ENCODE results near the gene ACAP2.
A peak's percentile ranks its signal among the peaks of the same experiment; 100 is the strongest.

The ACAP2 gene

GRCh38 chr3:195282961-195283360, 159.9 kb downstream of the ACAP2 start:
- DNase-seq, result no peak

DNA sequence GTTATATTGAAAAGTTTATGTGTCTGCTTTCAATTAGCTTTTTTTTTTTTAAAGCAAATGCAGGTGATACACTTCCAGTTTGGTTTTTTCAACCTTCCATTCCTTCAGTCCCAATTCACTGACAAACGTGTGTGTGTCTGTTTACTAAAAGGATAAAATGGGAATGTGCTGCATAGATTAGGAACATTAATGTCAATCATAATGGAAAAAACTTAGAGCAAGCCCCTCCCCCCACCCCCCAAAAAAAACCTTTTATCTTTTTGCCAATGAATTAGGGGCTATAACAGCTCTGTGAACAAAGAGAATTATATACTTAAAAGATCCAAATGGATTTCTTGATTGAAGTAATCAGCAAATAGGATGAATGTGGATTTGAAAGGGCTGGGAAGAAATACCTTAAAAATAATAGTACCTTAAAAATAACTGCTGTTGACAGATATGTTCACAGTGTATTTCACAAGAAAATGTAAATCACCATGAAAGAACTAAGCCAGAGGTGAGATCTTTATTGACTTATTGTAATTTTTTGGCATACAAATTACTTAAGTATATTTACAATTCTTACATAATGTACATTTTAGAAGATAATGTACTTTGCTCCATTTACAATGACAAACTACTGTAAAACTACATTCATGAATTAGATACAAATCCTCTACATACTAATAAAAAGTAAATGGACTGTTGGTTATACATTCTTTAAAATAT, 168.4 kb downstream of the ACAP2 start:
- DNase-seq, result no peak

GRCh38 chr3:195271410-195272243, 171.2 kb downstream of the ACAP2 start:
- DNase-seq, result peak; percentile 80

GRCh38 chr3:195270817-195271409, 171.9 kb downstream of the ACAP2 start, which contains the start of gene XXYLT1:
Gene XXYLT1, minus strand, starts transcription at chr3:195271159. Its CDS starts 101 bp downstream, at chr3:195271058.
- peak; percentile 80 for DNase-seq

DNA sequence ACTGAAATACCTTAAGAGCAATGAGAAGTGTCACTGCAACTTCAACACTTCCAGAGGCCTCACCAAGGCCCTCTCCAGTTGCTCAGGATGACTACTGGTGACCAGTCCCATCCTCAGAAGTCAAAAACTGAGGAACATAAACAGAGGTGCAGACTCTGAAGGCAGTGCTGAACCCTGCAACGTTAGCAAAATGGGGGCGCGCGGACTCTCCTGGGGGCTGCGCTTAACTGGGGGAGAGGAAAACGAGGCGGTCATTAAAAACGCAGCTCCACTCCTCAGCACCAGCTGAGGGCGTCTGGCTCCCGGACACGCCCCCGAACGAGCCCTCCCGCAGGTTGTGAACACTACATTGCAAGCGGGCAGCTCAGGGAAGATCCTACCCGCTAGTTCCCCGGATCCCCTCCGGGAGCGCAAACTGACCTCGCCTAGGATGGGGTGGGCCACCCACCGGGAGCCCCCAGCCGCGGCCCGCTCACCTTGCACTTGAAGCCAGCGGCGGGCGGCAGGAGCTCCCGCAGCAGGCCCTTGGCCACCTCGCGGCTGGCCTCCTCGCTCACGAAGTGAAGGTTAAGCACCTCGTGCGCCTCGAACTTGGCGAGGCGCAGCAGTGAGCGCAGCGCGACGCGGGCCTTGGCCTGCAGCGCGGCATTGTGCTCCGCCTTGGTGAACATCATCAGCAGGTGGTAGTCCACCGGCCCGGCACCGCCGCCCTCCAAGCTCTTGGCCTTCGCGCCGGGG, 172.6 kb downstream of the ACAP2 start:
- peak; percentile 21 for DNase-seq

- no peak for DNase-seq
Observed at GRCh38 chr3:195269375-195270078, 173.3 kb downstream of the ACAP2 start.

GRCh38 chr3:195268576-195269309, 174.1 kb downstream of the ACAP2 start:
- DNase-seq, result no peak

DNA sequence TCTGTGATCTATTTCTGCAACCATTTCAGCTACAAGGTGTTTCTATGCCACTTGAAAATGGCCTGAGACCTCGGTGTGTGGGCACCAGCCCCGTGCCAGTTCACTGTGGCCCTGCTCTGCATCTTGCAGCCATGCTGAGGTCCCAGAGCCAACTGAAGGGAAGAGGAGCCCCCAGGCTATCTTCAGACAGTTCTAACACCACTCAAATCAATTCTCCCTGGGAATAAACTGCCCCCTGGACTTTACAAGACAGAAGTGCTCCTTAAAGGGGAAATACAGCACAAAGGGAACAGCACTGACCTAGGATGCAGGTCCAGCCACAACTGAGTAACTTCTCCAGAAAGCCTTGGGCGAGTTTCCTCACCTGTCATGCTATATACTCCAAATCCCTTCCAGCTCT, 175.7 kb downstream of the ACAP2 start:
- DNase-seq, result no peak

DNA sequence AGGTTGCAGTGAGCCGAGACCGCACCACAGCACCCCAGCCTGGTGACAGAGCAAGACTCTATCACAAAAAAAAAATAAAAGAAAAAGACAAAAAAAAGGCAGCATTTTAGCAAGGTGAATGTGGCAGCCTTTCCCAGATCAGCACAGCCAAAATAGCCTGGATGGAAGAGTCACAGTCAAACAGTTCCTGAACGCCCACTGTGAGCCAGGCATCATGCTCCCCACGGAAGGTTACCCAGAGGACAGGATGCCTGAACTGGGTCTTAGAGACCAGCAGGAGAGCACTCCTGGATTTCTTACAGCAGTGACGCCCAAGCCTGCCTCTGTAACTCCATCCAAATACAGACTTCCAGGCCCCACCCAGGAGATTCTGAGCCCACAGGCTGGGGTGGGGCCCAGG, 176.4 kb downstream of the ACAP2 start:
- no peak for DNase-seq

- no peak for DNase-seq
Observed at GRCh38 chr3:195265363-195265976, 177.3 kb downstream of the ACAP2 start.

GRCh38 chr3:195263925-195264600, 178.8 kb downstream of the ACAP2 start:
- DNase-seq, result no peak

DNA sequence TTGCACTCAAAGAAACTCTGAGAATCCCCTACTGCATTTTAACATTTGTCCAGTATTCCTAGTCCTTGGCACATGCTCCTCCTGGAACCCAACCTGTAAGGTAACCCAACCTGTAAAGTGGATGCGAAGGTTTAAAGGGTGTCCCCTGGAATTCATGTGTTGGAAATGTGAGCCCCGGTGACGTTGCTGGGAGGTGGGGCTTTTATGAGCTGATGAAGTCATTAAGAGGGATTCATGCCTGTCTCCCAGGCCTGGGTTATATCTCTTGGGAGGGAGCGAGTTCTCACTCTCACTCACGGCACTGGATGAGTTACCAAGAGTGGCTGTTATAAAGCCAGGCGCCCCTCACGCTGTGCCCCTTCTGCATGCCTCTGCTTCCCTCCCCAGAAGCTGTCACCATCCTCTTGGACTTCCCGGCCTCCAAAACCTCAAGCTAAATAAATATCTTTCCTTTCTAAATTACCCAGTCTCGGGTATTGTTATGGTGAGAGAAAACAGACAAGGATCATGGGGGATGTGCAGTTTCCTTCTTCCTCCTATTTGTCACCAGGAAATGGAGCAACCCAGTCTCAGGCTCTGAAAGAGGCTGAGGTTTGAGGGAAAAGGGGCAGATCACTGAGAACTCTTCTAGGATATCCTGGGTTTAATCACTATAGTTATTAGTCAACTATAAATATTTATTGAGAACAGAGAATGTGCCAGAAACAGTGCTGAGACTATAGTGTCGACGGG, 179.5 kb downstream of the ACAP2 start:
- no peak for DNase-seq

DNA sequence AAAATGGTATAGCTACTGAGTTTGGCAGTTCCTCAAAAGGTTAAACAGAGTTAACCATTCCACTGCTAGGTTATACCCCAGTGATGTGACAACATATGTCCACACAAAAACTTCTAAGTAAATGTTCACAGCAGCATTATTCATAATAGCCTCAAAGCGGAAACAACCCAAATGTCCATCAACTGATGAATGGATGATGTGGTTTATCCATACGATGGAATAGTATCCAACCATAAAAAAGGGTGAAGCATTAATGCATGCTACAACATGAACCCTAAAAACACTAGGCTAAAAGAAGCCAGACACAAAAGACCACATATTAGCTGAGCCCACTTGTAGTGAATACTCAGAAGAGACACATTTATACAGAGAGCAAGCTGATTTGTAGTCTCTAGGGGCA, 180.9 kb downstream of the ACAP2 start:
- DNase-seq, result no peak

DNA sequence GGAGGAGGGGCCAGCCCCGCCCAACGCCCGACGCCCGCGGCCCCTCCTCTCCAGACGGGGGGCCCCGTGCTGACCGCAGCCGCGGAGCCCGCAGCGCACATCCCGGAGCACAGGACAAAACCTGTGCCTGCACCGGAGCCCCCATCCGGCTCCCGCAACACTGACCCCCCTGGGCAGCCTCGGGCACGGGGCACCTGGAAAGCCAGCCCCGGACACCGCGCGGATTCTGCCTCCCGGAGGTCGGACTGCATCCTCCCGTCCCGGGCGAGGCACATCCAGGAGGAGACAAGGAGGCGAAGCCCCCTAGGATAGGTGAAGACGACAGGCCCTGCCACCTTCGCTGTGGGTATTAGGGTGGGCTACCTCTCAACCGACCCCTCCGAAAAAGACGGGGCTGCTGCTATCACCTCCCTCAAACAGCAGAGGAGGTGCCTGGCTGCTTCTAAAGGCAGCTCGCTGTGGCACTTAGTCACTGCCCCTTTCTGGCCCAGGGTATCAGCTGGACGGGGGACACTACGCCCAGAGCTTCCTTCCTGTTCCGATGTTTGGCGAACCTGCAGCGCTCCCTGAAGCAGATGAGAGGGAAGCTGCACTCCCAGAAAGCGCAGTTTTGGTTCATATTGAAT, 182.4 kb downstream of the ACAP2 start:
- DNase-seq, result no peak

GRCh38 chr3:195259475-195260279, 183.1 kb downstream of the ACAP2 start:
- peak; percentile 75 for DNase-seq

DNA sequence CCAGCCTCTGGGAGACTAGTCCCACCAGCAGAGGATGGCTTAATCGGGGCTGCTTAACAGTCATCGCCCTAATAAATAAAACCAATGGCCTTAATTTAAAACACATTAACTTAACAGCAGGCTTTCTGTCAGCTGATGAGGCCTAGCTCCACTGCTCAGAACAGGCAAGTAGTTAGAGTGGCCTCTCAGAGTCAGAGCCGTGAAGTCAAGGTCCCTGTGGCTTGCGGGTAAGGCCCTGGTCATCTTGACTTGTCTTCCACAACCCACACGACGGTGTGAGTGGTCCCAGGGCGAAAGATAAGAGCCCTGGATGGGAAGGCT, 183.7 kb downstream of the ACAP2 start:
- DNase-seq, result no peak

DNA sequence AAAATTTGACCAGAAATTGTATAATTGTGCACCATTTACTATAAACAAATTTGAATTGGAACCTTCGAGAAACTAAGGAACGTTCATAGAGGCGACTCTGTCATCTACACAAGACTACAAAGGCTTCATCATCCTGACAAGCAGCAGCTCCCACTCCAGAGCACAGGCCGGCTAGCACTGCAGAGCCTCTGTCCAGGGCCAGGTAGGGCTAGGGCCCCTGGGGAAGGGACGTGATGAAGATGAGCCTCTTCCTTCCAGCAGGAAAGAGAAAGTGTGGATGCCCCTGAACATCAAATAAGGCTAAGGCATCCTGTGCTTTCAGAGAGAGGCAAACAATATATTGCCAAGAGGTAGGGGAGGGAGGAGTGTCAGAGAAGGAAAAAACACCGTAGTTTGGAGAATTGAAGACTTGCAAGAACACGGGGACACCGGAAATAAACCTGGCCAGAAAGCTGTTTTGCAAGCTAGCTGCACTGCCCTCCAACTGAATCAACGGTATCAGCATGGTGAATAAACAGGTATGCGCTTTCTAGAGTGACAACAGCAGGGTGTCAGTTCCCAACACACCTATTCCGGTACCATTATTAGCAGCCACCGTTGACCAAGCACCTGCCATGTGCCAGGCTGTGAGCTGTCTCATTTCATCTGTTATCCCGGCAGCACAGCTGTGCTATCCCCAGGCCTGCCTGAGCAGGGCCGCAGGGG, 184.2 kb downstream of the ACAP2 start:
- no peak for DNase-seq
